Astrocyte (in vitro differentiated cells and primary cell): ENCODE measurements around the gene TTYH2. TPM values are rescaled to one million over a fixed set of nuclear protein-coding genes. Genes with fewer than 3 reads are reported as not detected.

Source experiments
- DNase-seq: peaks from one replicate; pipeline ENCODE4 v3.0.0-alpha.2; 2010; ENCODE audit warnings: low read depth
- FAIRE-seq: peaks from 2 replicates; lab custom pipeline; 2011; peaks lifted over from hg19 to GRCh38; lab: Jason Lieb, UNC
- H2AFZ ChIP-seq: 2 replicates; pipeline ENCODE4 v1.6.0; 2012; ENCODE audit warnings: low read depth, low read length, inconsistent platforms
- H3K27ac ChIP-seq: 2 replicates; pipeline ENCODE4 v1.5.1; 2011; ENCODE audit warnings: low read depth, low read length, inconsistent platforms
- H3K27me3 ChIP-seq: 2 replicates; pipeline ENCODE4 v1.6.0; 2011; ENCODE audit warnings: low read length, inconsistent platforms; ENCODE audit not compliant: insufficient read depth
- H3K36me3 ChIP-seq: 2 replicates; pipeline ENCODE4 v1.5.1; 2011; ENCODE audit warnings: low read length, inconsistent platforms; ENCODE audit not compliant: insufficient read depth
- H3K4me1 ChIP-seq: 2 replicates; pipeline ENCODE4 v1.5.1; 2011; ENCODE audit warnings: low read length, inconsistent platforms; ENCODE audit not compliant: insufficient read depth
- H3K4me2 ChIP-seq: 2 replicates; pipeline ENCODE4 v1.6.0; 2012; ENCODE audit warnings: low read length, inconsistent platforms
- H3K4me3 ChIP-seq: 2 replicates; pipeline ENCODE4 v1.5.1; 2011; ENCODE audit warnings: low read depth, mild to moderate bottlenecking, low read length, inconsistent platforms; ENCODE audit not compliant: insufficient read depth
- H3K79me2 ChIP-seq: 2 replicates; pipeline ENCODE4 v1.6.0; 2012; ENCODE audit warnings: mild to moderate bottlenecking, low read length, inconsistent platforms; ENCODE audit not compliant: insufficient read depth
- H3K9ac ChIP-seq: 2 replicates; pipeline ENCODE4 v1.6.0; 2012; ENCODE audit warnings: mild to moderate bottlenecking, low read length, inconsistent platforms
- H3K9me3 ChIP-seq: 2 replicates; pipeline ENCODE4 v1.5.1; 2012; ENCODE audit warnings: low read depth, mild to moderate bottlenecking, low read length, inconsistent platforms; ENCODE audit not compliant: insufficient read depth
- H4K20me1 ChIP-seq: 2 replicates; pipeline ENCODE4 v1.6.0; 2012; ENCODE audit warnings: low read length, inconsistent platforms; ENCODE audit not compliant: insufficient read depth
- H3K27ac Mint-ChIP-seq: one replicate; pipeline ENCODE4 v1.8.0; 2021; ENCODE audit warnings: mild to moderate bottlenecking, mixed read lengths; ENCODE audit not compliant: unreplicated experiment
- H3K27me3 Mint-ChIP-seq: one replicate; pipeline ENCODE4 v1.8.0; 2021; ENCODE audit warnings: low read depth, mixed read lengths; ENCODE audit not compliant: unreplicated experiment
- H3K36me3 Mint-ChIP-seq: one replicate; pipeline ENCODE4 v1.8.0; 2021; ENCODE audit warnings: low read depth, mixed read lengths; ENCODE audit not compliant: unreplicated experiment
- H3K4me1 Mint-ChIP-seq: one replicate; pipeline ENCODE4 v1.8.0; 2021; ENCODE audit warnings: low read depth, mixed read lengths; ENCODE audit not compliant: unreplicated experiment
- H3K4me3 Mint-ChIP-seq: one replicate; pipeline ENCODE4 v1.8.0; 2021; ENCODE audit warnings: mild to moderate bottlenecking, moderate library complexity, mixed read lengths; ENCODE audit not compliant: unreplicated experiment
- H3K9me3 Mint-ChIP-seq: one replicate; pipeline ENCODE4 v1.8.0; 2021; ENCODE audit warnings: mild to moderate bottlenecking, mixed read lengths; ENCODE audit not compliant: unreplicated experiment
- EZH2 ChIP-seq: IDR thresholded peaks from 2 replicates; pipeline ENCODE4 v1.6.1; 2012; ENCODE audit warnings: mild to moderate bottlenecking, low read length, inconsistent platforms; ENCODE audit not compliant: insufficient read depth
- total RNA-seq: library from RNA; stranded (reverse); gene quantifications from 2 replicates; pipeline ENCODE4 v1.2.1, GENCODE V29; 2021
- TF ChIP-seq, protein P1 (sequence below): IDR thresholded peaks from 2 replicates; pipeline ENCODE4 v1.5.1; 2011; ENCODE audit warnings: low read depth, mild to moderate bottlenecking, inconsistent platforms, low read length, moderate library complexity; ENCODE audit not compliant: insufficient read depth

Gene TTYH2
- total RNA-seq, 1 donor from 2014 or later: 8.0 TPM

DNA sequence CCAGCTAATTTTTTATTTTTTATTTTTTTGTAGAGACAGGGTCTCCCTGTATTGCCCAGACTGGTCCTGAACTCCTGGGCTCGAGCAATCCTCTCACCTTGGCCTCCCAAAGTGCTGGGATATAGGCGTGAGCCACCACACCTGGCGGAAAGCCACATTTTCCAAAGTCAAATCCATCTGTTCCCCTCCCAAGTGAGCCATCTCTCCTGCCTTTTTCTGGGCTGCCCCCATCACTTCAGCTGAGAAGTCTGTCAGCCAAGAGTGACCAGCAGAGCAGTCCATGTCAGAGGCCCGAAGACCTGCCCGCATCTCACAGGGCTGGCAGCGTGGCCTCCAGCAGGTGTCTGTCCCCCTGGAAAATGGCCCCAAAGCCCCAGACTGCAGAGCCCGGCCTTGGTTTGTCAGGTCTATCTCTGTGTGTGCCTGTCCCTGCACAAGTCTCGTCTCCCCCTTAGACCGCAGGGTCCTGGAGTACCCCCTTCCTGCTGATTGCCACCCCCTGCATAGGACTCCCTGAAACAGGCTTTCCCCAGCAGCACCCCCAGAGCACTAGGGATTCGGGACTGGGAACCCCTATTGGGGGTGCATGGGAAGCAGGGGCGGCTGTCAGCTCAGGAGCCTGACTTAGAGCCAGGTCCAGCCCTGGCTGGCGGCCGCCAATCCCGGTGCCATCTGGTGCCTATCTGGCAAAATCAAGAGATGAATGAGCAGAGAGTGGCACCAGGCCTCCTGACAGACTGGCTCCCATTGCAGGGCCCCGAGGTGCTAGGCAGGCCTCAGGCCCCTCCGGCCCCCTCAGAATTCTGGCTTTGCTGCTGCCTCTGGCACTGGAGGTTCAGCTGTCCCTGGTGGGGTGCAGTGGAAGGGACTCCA, 7.8 kb downstream of the TTYH2 start:
- Mint-ChIP-seq H3K36me3 (peaks cover 16% of the 10 kb centered on the region), H3K27me3 (peaks cover 28% of the 10 kb centered on the region), H3K4me3 (no peak overlapping the region), H3K4me1 (no peaks in the 10 kb centered on the region), H3K27ac (no peak overlapping the region), H3K9me3 (no peaks in the 10 kb centered on the region)
- Histone ChIP-seq H3K4me2 (no peak overlapping the region), H3K4me3 (no peak overlapping the region), H2AFZ (no peak overlapping the region), H3K27ac (no peak overlapping the region), H3K9ac (no peak overlapping the region), H3K27me3 (no peaks in the 10 kb centered on the region), H3K9me3 (no peaks in the 10 kb centered on the region), H3K4me1 (no peaks in the 10 kb centered on the region), H3K79me2 (no peaks in the 10 kb centered on the region), H4K20me1 (peaks cover 11% of the 10 kb centered on the region), H3K36me3 (no peaks in the 10 kb centered on the region)
- FAIRE-seq (no peak), DNase-seq (no peak)
- TF ChIP-seq, protein P1, sequence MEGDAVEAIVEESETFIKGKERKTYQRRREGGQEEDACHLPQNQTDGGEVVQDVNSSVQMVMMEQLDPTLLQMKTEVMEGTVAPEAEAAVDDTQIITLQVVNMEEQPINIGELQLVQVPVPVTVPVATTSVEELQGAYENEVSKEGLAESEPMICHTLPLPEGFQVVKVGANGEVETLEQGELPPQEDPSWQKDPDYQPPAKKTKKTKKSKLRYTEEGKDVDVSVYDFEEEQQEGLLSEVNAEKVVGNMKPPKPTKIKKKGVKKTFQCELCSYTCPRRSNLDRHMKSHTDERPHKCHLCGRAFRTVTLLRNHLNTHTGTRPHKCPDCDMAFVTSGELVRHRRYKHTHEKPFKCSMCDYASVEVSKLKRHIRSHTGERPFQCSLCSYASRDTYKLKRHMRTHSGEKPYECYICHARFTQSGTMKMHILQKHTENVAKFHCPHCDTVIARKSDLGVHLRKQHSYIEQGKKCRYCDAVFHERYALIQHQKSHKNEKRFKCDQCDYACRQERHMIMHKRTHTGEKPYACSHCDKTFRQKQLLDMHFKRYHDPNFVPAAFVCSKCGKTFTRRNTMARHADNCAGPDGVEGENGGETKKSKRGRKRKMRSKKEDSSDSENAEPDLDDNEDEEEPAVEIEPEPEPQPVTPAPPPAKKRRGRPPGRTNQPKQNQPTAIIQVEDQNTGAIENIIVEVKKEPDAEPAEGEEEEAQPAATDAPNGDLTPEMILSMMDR: no peak
- no peak for TF ChIP-seq EZH2

DNA sequence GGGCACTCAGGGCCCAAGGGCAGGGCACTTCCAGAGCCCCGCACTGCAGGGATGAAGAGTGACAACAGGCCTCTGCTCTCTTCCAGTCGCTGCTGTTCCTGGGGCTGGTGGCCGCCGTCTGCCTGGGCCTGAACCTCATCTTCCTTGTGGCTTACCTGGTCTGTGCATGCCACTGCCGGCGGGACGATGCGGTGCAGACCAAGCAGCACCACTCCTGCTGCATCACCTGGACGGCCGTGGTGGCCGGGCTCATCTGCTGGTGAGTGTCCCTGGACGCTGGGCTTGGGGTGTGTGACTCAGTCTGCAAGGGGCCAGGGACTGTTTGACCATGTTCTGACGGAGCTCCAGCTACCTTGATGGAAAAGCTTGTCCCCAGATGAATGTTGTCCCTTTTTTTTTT, 9.0 kb downstream of the TTYH2 start:
- Histone ChIP-seq H3K9me3 (no peaks in the 10 kb centered on the region), H3K9ac (no peak overlapping the region), H3K27me3 (no peaks in the 10 kb centered on the region), H3K4me2 (no peak overlapping the region), H3K4me1 (no peaks in the 10 kb centered on the region), H3K4me3 (no peak overlapping the region), H4K20me1 (no peaks in the 10 kb centered on the region), H3K36me3 (no peaks in the 10 kb centered on the region), H3K27ac (no peak overlapping the region), H3K79me2 (no peaks in the 10 kb centered on the region), H2AFZ (no peak overlapping the region)
- Mint-ChIP-seq H3K36me3 (peaks cover 14% of the 10 kb centered on the region), H3K27ac (no peak overlapping the region), H3K27me3 (peaks cover 21% of the 10 kb centered on the region), H3K4me1 (no peaks in the 10 kb centered on the region), H3K9me3 (no peaks in the 10 kb centered on the region), H3K4me3 (no peak overlapping the region)
- DNase-seq: no peak
- FAIRE-seq: no peak
- no peak for TF ChIP-seq EZH2
- TF ChIP-seq, protein P1: no peak

DNA sequence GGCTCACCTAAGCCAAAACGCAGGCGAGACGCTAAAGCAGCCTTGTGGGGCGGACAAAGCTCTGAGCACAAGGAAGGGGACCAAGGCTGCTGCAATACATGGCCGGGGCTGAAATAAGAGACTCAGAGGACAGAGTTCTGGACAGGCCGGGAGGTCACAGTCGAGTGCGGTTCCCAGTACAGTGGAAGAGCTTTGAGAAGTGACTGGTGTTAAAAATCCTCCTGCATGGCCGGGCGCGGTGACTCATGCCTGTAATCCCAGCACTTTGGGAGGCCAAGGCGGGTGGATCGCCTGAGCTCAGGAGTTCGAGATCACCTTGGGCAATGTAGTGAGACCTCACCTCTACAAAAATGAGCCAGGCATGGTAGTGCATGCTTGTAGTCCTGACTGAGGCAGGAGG, 10.5 kb downstream of the TTYH2 start:
- peaks cover 20% of the 10 kb centered on the region for H3K27me3 Mint-ChIP-seq
- peaks cover 18% of the 10 kb centered on the region for H3K36me3 Mint-ChIP-seq
- no peak overlapping the region for H3K27ac Mint-ChIP-seq
- H3K4me3 Mint-ChIP-seq: no peak overlapping the region
- TF ChIP-seq, protein P1: no peak
- Histone ChIP-seq H3K9me3 (no peaks in the 10 kb centered on the region), H3K4me3 (no peak overlapping the region), H3K79me2 (no peaks in the 10 kb centered on the region), H3K4me1 (no peaks in the 10 kb centered on the region), H3K36me3 (no peaks in the 10 kb centered on the region), H3K4me2 (no peak overlapping the region), H4K20me1 (no peaks in the 10 kb centered on the region), H3K9ac (no peak overlapping the region), H2AFZ (no peak overlapping the region), H3K27me3 (no peaks in the 10 kb centered on the region), H3K27ac (no peak overlapping the region)
- H3K4me1 Mint-ChIP-seq: no peaks in the 10 kb centered on the region
- peaks cover 2% of the 10 kb centered on the region for H3K9me3 Mint-ChIP-seq
- no peak for FAIRE-seq
- no peak for DNase-seq
